Measurements from ENCODE around the gene TNRC6C.
"Not testable (repeated sequence)": the region's sequence is repeated elsewhere in the genome, so short reads cannot be mapped to it uniquely, and the experiment has no call there.

Gene TNRC6C

DNA sequence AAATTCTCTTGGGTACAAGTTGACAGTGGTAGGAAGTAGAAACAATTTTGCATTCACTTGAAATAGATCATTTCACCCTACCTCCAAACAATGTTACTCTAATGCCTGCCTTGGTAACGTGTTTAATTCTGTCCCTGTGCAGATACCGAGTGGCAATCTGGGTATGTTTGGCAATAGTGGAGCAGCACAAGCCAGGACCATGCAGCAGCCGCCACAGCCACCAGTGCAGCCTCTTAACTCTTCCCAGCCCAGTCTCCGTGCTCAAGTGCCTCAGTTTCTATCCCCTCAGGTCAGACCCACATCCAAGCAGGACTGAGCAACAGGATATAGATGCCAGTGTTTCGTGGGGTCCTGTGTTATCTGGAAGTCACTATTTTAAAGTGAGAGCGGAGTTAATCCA is 120.8 kb downstream of the TNRC6C start:
- no peak overlapping the region for H2BK12ac ChIP-seq (ENCODE audit: low read length)
- no peak overlapping the region for H4K91ac ChIP-seq (ENCODE audit: low read depth, low read length, poor library complexity)
- no peak overlapping the region for H3K14ac ChIP-seq (ENCODE audit: low read length)
- H2AK5ac ChIP-seq (ENCODE audit: low read depth, low read length): no peak overlapping the region
- H3K18ac ChIP-seq (ENCODE audit: low read length): no peak overlapping the region
- no peaks in the 10 kb centered on the region for H3K79me1 ChIP-seq (ENCODE audit: low read depth, low read length)
- H3K4ac ChIP-seq (ENCODE audit: low read length): no peak overlapping the region
- no peak overlapping the region for H3K4me2 ChIP-seq (ENCODE audit: insufficient read depth, low read length, poor library complexity, severe bottlenecking)
- WGBS, 2 donors (ENCODE audit: extremely low coverage in 2 of 2, insufficient read length in 2 of 2, insufficient replicate concordance in 1 of 2): no CpG with 5 or more reads among the region's 6 CpGs
- no peaks in the 10 kb centered on the region for H3K27me3 ChIP-seq (ENCODE audit: control insufficient read depth in 3 of 3, insufficient read depth in 3 of 3, low read depth in 1 of 3, low read length in 3 of 3)
- no peak overlapping the region for H2BK5ac ChIP-seq (ENCODE audit: low read length)
- peaks cover 0 to 2% of the 10 kb centered on the region in 2 donors for H3K9me3 ChIP-seq (replicated peaks in 1 of 2; ENCODE audit: control insufficient read depth in 2 of 2, insufficient read depth in 1 of 2, low read depth in 1 of 2, low read length in 2 of 2)
- H3K9ac ChIP-seq (ENCODE audit: low read depth, low read length, poor library complexity): no peak overlapping the region
- no peak overlapping the region for H2AFZ ChIP-seq (ENCODE audit: low read length)
- H3K27ac ChIP-seq (replicated peaks; ENCODE audit: low read length): no peak overlapping the region
- no peak overlapping the region for H3K23ac ChIP-seq (ENCODE audit: low read depth, low read length, poor library complexity)
- no peak for DNase-seq (ENCODE audit: low spot score)
- no peak overlapping the region for H3K4me3 ChIP-seq (ENCODE audit: low read length in 2 of 2)
- H3K36me3 ChIP-seq (replicated peaks in 1 of 2; ENCODE audit: control insufficient read depth in 2 of 2, insufficient read depth in 2 of 2, low read length in 2 of 2): peaks cover 34 to 94% of the 10 kb centered on the region in 2 donors
- H3K4me1 ChIP-seq (ENCODE audit: control insufficient read depth in 2 of 2, insufficient read depth in 1 of 2, low read depth in 1 of 2, low read length in 2 of 2): peaks cover 0 to 12% of the 10 kb centered on the region in 2 donors
- no peak overlapping the region for H2BK120ac ChIP-seq (ENCODE audit: low read depth, low read length)
- H2BK15ac ChIP-seq (ENCODE audit: low read length): no peak overlapping the region
- no peak overlapping the region for H4K8ac ChIP-seq (ENCODE audit: low read depth, low read length)

DNA sequence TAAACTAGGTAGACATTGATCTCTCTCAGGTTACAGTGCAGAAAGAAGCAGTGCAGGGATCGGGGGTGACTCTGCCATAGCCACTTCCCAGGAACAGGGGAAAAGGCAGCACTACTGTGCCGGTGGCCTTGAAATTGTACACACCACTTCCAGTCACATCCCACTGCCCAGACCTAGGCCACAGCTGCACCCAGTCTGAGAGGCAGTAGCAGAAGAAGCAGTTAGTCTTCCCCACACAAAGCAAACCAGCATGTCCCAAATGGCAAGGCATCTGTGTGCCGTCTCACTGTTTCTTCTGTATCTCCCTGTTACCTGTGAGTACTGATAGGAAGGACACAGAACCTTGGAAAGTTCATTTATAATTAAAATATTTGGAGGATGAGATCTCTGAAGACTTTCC is 123.0 kb downstream of the TNRC6C start:
- no peak overlapping the region for H2BK5ac ChIP-seq (ENCODE audit: low read length)
- no peak overlapping the region for H3K4ac ChIP-seq (ENCODE audit: low read length)
- no peak overlapping the region for H2BK12ac ChIP-seq (ENCODE audit: low read length)
- H4K91ac ChIP-seq (ENCODE audit: low read depth, low read length, poor library complexity): no peak overlapping the region
- H3K18ac ChIP-seq (ENCODE audit: low read length): no peak overlapping the region
- H3K27ac ChIP-seq (replicated peaks; ENCODE audit: low read length): no peak overlapping the region
- WGBS, 2 donors (ENCODE audit: extremely low coverage in 2 of 2, insufficient read length in 2 of 2, insufficient replicate concordance in 1 of 2): no CpG with 5 or more reads among the region's 3 CpGs
- no peak overlapping the region for H3K9ac ChIP-seq (ENCODE audit: low read depth, low read length, poor library complexity)
- no peak overlapping the region for H3K4me3 ChIP-seq (ENCODE audit: low read length in 2 of 2)
- no peaks in the 10 kb centered on the region for H3K79me1 ChIP-seq (ENCODE audit: low read depth, low read length)
- H3K14ac ChIP-seq (ENCODE audit: low read length): no peak overlapping the region
- H3K23ac ChIP-seq (ENCODE audit: low read depth, low read length, poor library complexity): no peak overlapping the region
- no peak overlapping the region for H2AK5ac ChIP-seq (ENCODE audit: low read depth, low read length)
- peaks cover 0 to 12% of the 10 kb centered on the region in 2 donors for H3K4me1 ChIP-seq (ENCODE audit: control insufficient read depth in 2 of 2, insufficient read depth in 1 of 2, low read depth in 1 of 2, low read length in 2 of 2)
- no peak overlapping the region for H2BK15ac ChIP-seq (ENCODE audit: low read length)
- no peak overlapping the region for H4K8ac ChIP-seq (ENCODE audit: low read depth, low read length)
- no peak for DNase-seq (ENCODE audit: low spot score)
- H3K4me2 ChIP-seq (ENCODE audit: insufficient read depth, low read length, poor library complexity, severe bottlenecking): no peak overlapping the region
- peaks cover 0 to 2% of the 10 kb centered on the region in 2 donors for H3K9me3 ChIP-seq (replicated peaks in 1 of 2; ENCODE audit: control insufficient read depth in 2 of 2, insufficient read depth in 1 of 2, low read depth in 1 of 2, low read length in 2 of 2)
- no peak overlapping the region for H2BK120ac ChIP-seq (ENCODE audit: low read depth, low read length)
- H3K36me3 ChIP-seq (replicated peaks in 1 of 2; ENCODE audit: control insufficient read depth in 2 of 2, insufficient read depth in 2 of 2, low read length in 2 of 2): peaks cover 26 to 87% of the 10 kb centered on the region in 2 donors
- no peak overlapping the region for H2AFZ ChIP-seq (ENCODE audit: low read length)
- no peaks in the 10 kb centered on the region for H3K27me3 ChIP-seq (ENCODE audit: control insufficient read depth in 3 of 3, insufficient read depth in 3 of 3, low read depth in 1 of 3, low read length in 3 of 3)

DNA sequence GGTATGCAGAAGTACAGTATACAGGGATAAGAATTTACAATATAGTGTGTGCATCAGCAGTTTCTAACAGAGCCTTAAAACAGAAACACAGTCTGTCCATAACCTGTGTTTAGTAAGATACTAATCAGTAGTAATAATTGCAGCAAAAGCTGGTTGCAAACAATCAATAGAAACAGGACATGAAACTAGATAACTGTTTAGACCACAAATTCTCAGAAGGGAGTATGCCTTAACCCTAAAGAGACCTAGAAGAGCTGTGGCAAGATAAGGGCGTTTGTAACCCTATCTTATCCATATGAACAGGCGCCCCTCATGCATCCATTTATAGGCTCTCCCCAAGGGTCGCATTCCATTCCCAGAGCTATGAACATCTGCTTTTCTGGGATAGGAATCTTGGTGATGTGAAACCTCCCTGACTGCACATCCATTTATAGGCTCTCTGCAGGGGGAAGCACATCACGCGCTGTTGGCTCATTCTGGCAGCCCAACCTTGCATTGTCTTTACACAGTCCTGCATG is 123.9 kb downstream of the TNRC6C start:
- not testable (repeated sequence) for H3K27ac ChIP-seq (replicated peaks; ENCODE audit: low read length); H2AFZ ChIP-seq (ENCODE audit: low read length); H3K27me3 ChIP-seq (ENCODE audit: control insufficient read depth in 3 of 3, insufficient read depth in 3 of 3, low read depth in 1 of 3, low read length in 3 of 3); H2AK5ac ChIP-seq (ENCODE audit: low read depth, low read length); H3K18ac ChIP-seq (ENCODE audit: low read length); H4K8ac ChIP-seq (ENCODE audit: low read depth, low read length); H3K4me3 ChIP-seq (ENCODE audit: low read length in 2 of 2); H3K4me2 ChIP-seq (ENCODE audit: insufficient read depth, low read length, poor library complexity, severe bottlenecking); H3K9ac ChIP-seq (ENCODE audit: low read depth, low read length, poor library complexity); H2BK12ac ChIP-seq (ENCODE audit: low read length); H3K79me1 ChIP-seq (ENCODE audit: low read depth, low read length); DNase-seq (ENCODE audit: low spot score); H3K14ac ChIP-seq (ENCODE audit: low read length); H3K4ac ChIP-seq (ENCODE audit: low read length); H3K9me3 ChIP-seq (replicated peaks in 1 of 2; ENCODE audit: control insufficient read depth in 2 of 2, insufficient read depth in 1 of 2, low read depth in 1 of 2, low read length in 2 of 2); H2BK15ac ChIP-seq (ENCODE audit: low read length); H2BK120ac ChIP-seq (ENCODE audit: low read depth, low read length); H4K91ac ChIP-seq (ENCODE audit: low read depth, low read length, poor library complexity); H2BK5ac ChIP-seq (ENCODE audit: low read length); H3K23ac ChIP-seq (ENCODE audit: low read depth, low read length, poor library complexity)
- H3K4me1 ChIP-seq (ENCODE audit: control insufficient read depth in 2 of 2, insufficient read depth in 1 of 2, low read depth in 1 of 2, low read length in 2 of 2): peaks cover 0 to 12% of the 10 kb centered on the region in 2 donors
- peaks cover 28 to 87% of the 10 kb centered on the region in 2 donors for H3K36me3 ChIP-seq (replicated peaks in 1 of 2; ENCODE audit: control insufficient read depth in 2 of 2, insufficient read depth in 2 of 2, low read length in 2 of 2)
- no CpG with 5 or more reads among the region's 5 CpGs for WGBS, 2 donors (ENCODE audit: extremely low coverage in 2 of 2, insufficient read length in 2 of 2, insufficient replicate concordance in 1 of 2)

DNA sequence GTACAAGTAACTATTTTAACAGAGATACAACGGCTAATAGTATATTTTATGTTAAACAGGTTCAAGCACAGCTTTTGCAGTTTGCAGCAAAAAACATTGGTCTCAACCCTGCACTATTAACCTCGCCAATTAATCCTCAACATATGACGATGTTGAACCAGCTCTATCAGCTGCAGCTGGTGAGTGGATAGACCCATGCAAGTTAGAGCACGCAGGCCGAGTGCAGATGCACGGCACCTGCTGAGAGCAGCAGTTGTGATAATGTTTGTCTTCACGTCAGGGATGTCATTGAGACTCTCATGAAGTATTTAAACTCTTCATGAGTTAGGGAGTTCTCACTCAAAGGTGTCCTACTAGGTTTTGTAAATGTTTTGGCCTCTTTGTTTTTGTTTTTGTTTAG is 124.5 kb downstream of the TNRC6C start:
- no peaks in the 10 kb centered on the region for H3K27me3 ChIP-seq (ENCODE audit: control insufficient read depth in 3 of 3, insufficient read depth in 3 of 3, low read depth in 1 of 3, low read length in 3 of 3)
- H4K91ac ChIP-seq (ENCODE audit: low read depth, low read length, poor library complexity): no peak overlapping the region
- H3K4me3 ChIP-seq (ENCODE audit: low read length in 2 of 2): no peak overlapping the region
- no peak overlapping the region for H2BK12ac ChIP-seq (ENCODE audit: low read length)
- DNase-seq (ENCODE audit: low spot score): no peak
- no peak overlapping the region for H2AFZ ChIP-seq (ENCODE audit: low read length)
- no peak overlapping the region for H3K14ac ChIP-seq (ENCODE audit: low read length)
- no peak overlapping the region for H3K4ac ChIP-seq (ENCODE audit: low read length)
- H2AK5ac ChIP-seq (ENCODE audit: low read depth, low read length): no peak overlapping the region
- no peak overlapping the region for H3K18ac ChIP-seq (ENCODE audit: low read length)
- no peak overlapping the region for H2BK120ac ChIP-seq (ENCODE audit: low read depth, low read length)
- peaks cover 0 to 1% of the 10 kb centered on the region in 2 donors for H3K9me3 ChIP-seq (replicated peaks in 1 of 2; ENCODE audit: control insufficient read depth in 2 of 2, insufficient read depth in 1 of 2, low read depth in 1 of 2, low read length in 2 of 2)
- peaks cover 0 to 12% of the 10 kb centered on the region in 2 donors for H3K4me1 ChIP-seq (ENCODE audit: control insufficient read depth in 2 of 2, insufficient read depth in 1 of 2, low read depth in 1 of 2, low read length in 2 of 2)
- H3K23ac ChIP-seq (ENCODE audit: low read depth, low read length, poor library complexity): no peak overlapping the region
- H3K4me2 ChIP-seq (ENCODE audit: insufficient read depth, low read length, poor library complexity, severe bottlenecking): no peak overlapping the region
- no peaks in the 10 kb centered on the region for H3K79me1 ChIP-seq (ENCODE audit: low read depth, low read length)
- no peak overlapping the region for H3K27ac ChIP-seq (replicated peaks; ENCODE audit: low read length)
- peaks cover 24 to 87% of the 10 kb centered on the region in 2 donors for H3K36me3 ChIP-seq (replicated peaks in 1 of 2; ENCODE audit: control insufficient read depth in 2 of 2, insufficient read depth in 2 of 2, low read length in 2 of 2)
- no peak overlapping the region for H2BK5ac ChIP-seq (ENCODE audit: low read length)
- WGBS, 2 donors (ENCODE audit: extremely low coverage in 2 of 2, insufficient read length in 2 of 2, insufficient replicate concordance in 1 of 2): no CpG with 5 or more reads among the region's 7 CpGs
- no peak overlapping the region for H3K9ac ChIP-seq (ENCODE audit: low read depth, low read length, poor library complexity)
- H2BK15ac ChIP-seq (ENCODE audit: low read length): no peak overlapping the region
- no peak overlapping the region for H4K8ac ChIP-seq (ENCODE audit: low read depth, low read length)

Measured in neuronal stem cell (in vitro differentiated cells).